HepG2 (cell line): Measurements from ENCODE around the gene RAPGEF6.

ENCODE experiments used
- AFF4 ChIP-seq: sonication (generic); formaldehyde crosslinking; IDR thresholded peaks from 2 replicates; pipeline ENCODE4 v1.4.0; 2020; ENCODE audit warnings: missing genetic modification reagents
- CENPT ChIP-seq: sonication (generic); formaldehyde crosslinking; IDR thresholded peaks from 2 replicates; pipeline ENCODE4 v1.8.0; 2022; ENCODE audit warnings: low read depth, mild to moderate bottlenecking, moderate library complexity, missing genetic modification reagents
- CTCF ChIP-seq: sonication (generic); formaldehyde crosslinking; IDR thresholded peaks from 2 replicates; pipeline ENCODE4 v1.5.0; 2020; ENCODE audit warnings: mild to moderate bottlenecking, missing genetic modification reagents, moderate library complexity
- EP300 ChIP-seq, 3 experiments: sonication (generic) in 1 of 3; formaldehyde crosslinking in 1 of 3; IDR thresholded peaks; 2 replicates each; pipeline versions ENCODE4 v1.5.1 to v1.6.1; 2011 to 2020; ENCODE audit warnings: low read depth in 2 of 3, low read length in 2 of 3, borderline replicate concordance in 1 of 3, improper control_type of control experiment in 1 of 3, mild to moderate bottlenecking in 1 of 3, missing genetic modification reagents in 1 of 3, moderate library complexity in 1 of 3
- FOXJ3 ChIP-seq: sonication (generic); formaldehyde crosslinking; IDR thresholded peaks from 2 replicates; pipeline ENCODE4 v1.4.0; 2020; ENCODE audit warnings: missing genetic modification reagents, mild to moderate bottlenecking, borderline replicate concordance
- HES4 ChIP-seq: sonication (generic); formaldehyde crosslinking; IDR thresholded peaks from 2 replicates; pipeline ENCODE4 v1.9.0; 2021; ENCODE audit warnings: mild to moderate bottlenecking, missing genetic modification reagents, borderline replicate concordance
- MEIS2 ChIP-seq: sonication (generic); formaldehyde crosslinking; IDR thresholded peaks from 2 replicates; pipeline ENCODE4 v1.9.0; 2021; ENCODE audit warnings: mild to moderate bottlenecking, missing genetic modification reagents
- POLR2A ChIP-seq, 2 experiments: IDR thresholded peaks; 2 replicates each; pipeline ENCODE4 v1.6.1; 2011; ENCODE audit warnings: low read depth in 2 of 2, low read length in 2 of 2, mild to moderate bottlenecking in 1 of 2, moderate library complexity in 1 of 2; ENCODE audit not compliant: insufficient read depth in 1 of 2
- SIN3A ChIP-seq: IDR thresholded peaks from 2 replicates; pipeline ENCODE4 v1.6.1; 2011; ENCODE audit warnings: low read depth, mild to moderate bottlenecking, control low read depth, low read length, borderline replicate concordance
- SP5 ChIP-seq: IDR thresholded peaks from 2 replicates; pipeline ENCODE4 v1.6.1; 2016; ENCODE audit warnings: low read depth, borderline replicate concordance
- ZBTB8A ChIP-seq: sonication (generic); formaldehyde crosslinking; IDR thresholded peaks from 2 replicates; pipeline ENCODE4 v1.4.0; 2020; ENCODE audit warnings: mild to moderate bottlenecking, low read depth, missing genetic modification reagents, borderline replicate concordance

- TF ChIP-seq FOXJ3 (CRISPR knock-in tag): no peak
- TF ChIP-seq HES4: no peak
- no peak for TF ChIP-seq POLR2A (IDR thresholded peaks at IDR 0.05; ENCODE audit: insufficient read depth in 1 of 2, low read depth in 2 of 2, low read length in 2 of 2)
- no peak for TF ChIP-seq SIN3A
- no peak for TF ChIP-seq SP5 (CRISPR knock-in tag)
- no peak for TF ChIP-seq ZBTB8A (CRISPR knock-in tag)
- no peak for TF ChIP-seq CTCF (CRISPR knock-in tag)
- TF ChIP-seq EP300 (IDR thresholded peaks at IDR 0.05; ENCODE audit: low read depth in 2 of 2, low read length in 2 of 2): no peak
- TF ChIP-seq EP300 (CRISPR knock-in tag; IDR thresholded peaks at IDR 0.05; ENCODE audit: borderline replicate concordance): no peak
- no peak for TF ChIP-seq AFF4 (CRISPR knock-in tag)
- no peak for TF ChIP-seq MEIS2 (CRISPR knock-in tag)
- TF ChIP-seq CENPT (CRISPR knock-in tag): no peak
These were observed 250.3 kb downstream of the RAPGEF6 start for GRCh38 chr5:131384616-131385214.
